Fibroblast of lung (primary cell): ENCODE results near the gene DLG2. TPM values are rescaled to one million over a fixed set of nuclear protein-coding genes. Genes with fewer than 3 reads are reported as not detected.

Source experiments
- DNase-seq, 2 donors: peaks; one replicate each; pipeline versions ENCODE4 v3.0.0 to v3.0.0-alpha.2; 2010; ENCODE audit warnings: low read depth in 2 of 2
- H2AFZ ChIP-seq: 2 replicates; pipeline ENCODE4 v1.5.1; 2012; ENCODE audit warnings: low read length, control low read depth, inconsistent platforms
- H3K27ac ChIP-seq: 2 replicates; pipeline ENCODE4 v1.5.1; 2011; ENCODE audit warnings: low read length, control low read depth; ENCODE audit not compliant: insufficient read depth
- H3K27me3 ChIP-seq: 2 replicates; pipeline ENCODE4 v1.5.1; 2011; ENCODE audit warnings: mild to moderate bottlenecking, low read length; ENCODE audit not compliant: control insufficient read depth, insufficient read depth
- H3K36me3 ChIP-seq: 2 replicates; pipeline ENCODE4 v1.5.1; 2011; ENCODE audit warnings: low read length; ENCODE audit not compliant: control insufficient read depth, insufficient read depth
- H3K4me1 ChIP-seq: 2 replicates; pipeline ENCODE4 v1.5.1; 2011; ENCODE audit warnings: low read length; ENCODE audit not compliant: control insufficient read depth, insufficient read depth; ENCODE audit errors: extremely low read depth
- H3K4me2 ChIP-seq: 2 replicates; pipeline ENCODE4 v1.5.1; 2011; ENCODE audit warnings: low read length, control low read depth; ENCODE audit not compliant: insufficient read depth; ENCODE audit errors: extremely low read depth
- H3K4me3 ChIP-seq, 4 experiments: fragments of 200-600 bp in 1 of 4; sonication (generic) in 1 of 4; replicated peaks in 1 of 4; 2 replicates each; pipeline ENCODE4 v1.5.1; 2011 to 2016; ENCODE audit warnings: low read length in 4 of 4, low read depth in 3 of 4, mild to moderate bottlenecking in 3 of 4, control low read depth in 2 of 4, inconsistent platforms in 1 of 4, mixed read lengths in 1 of 4; ENCODE audit not compliant: insufficient read depth in 1 of 4; ENCODE audit errors: control extremely low read depth in 1 of 4
- H3K79me2 ChIP-seq: 2 replicates; pipeline ENCODE4 v1.5.1; 2012; ENCODE audit warnings: mild to moderate bottlenecking, low read length, inconsistent platforms; ENCODE audit not compliant: control insufficient read depth, insufficient read depth
- H3K9ac ChIP-seq: 2 replicates; pipeline ENCODE4 v1.5.1; 2011; ENCODE audit warnings: mild to moderate bottlenecking, low read length, control low read depth; ENCODE audit not compliant: insufficient read depth
- H3K9me3 ChIP-seq: 2 replicates; pipeline ENCODE4 v1.5.1; 2012; ENCODE audit warnings: low read depth, low read length; ENCODE audit not compliant: control insufficient read depth, insufficient read depth
- H4K20me1 ChIP-seq: 2 replicates; pipeline ENCODE4 v1.5.1; 2011; ENCODE audit warnings: low read length; ENCODE audit not compliant: control insufficient read depth, insufficient read depth; ENCODE audit errors: extremely low read depth
- EZH2 ChIP-seq: IDR thresholded peaks from 2 replicates; pipeline ENCODE4 v1.5.1; 2012; ENCODE audit warnings: low read length, control low read depth, mild to moderate bottlenecking; ENCODE audit errors: missing control alignments
- polyA plus RNA-seq, 2 donors: library from polyadenylated mRNA; depleted of rRNA in 1 of 2; stranded (reverse) in 1 of 2; unstranded in 1 of 2; fragments of >200 nt; gene quantifications; 2 replicates each; pipeline ENCODE4 v1.2.1, GENCODE V29; 2011 to 2012; ENCODE audit warnings: missing spikeins in 1 of 2
- total RNA-seq: library from RNA; depleted of rRNA; stranded (reverse); fragments of >200 nt; gene quantifications from 2 replicates; pipeline ENCODE4 v1.2.1, GENCODE V29; 2014
- TF ChIP-seq, protein P1 (sequence below), 2 donors: IDR thresholded peaks in 1 of 2; conservative IDR thresholded peaks in 1 of 2; 1 replicate in 1 of 2; 2 replicates in 1 of 2; pipeline ENCODE4 v1.5.1; 2011 to 2012; ENCODE audit warnings: low read length in 2 of 2, control low read depth in 1 of 2, inconsistent platforms in 1 of 2, low read depth in 1 of 2, mild to moderate bottlenecking in 1 of 2

The DLG2 gene
- total and polyA plus RNA-seq, 2 donors (not counting 1 experiment from before 2014, with no cell fraction given) = 0.77 to 2.3 TPM

- Histone ChIP-seq H3K79me2 (no peaks in the 10 kb centered on the region), H3K27ac (no peak overlapping the region), H2AFZ (no peak overlapping the region), H3K4me2 (no peak overlapping the region), H3K9ac (no peak overlapping the region), H3K4me3 (no peak overlapping the region), H3K4me1 (no peaks in the 10 kb centered on the region), H3K27me3 (no peaks in the 10 kb centered on the region), H4K20me1 (no peaks in the 10 kb centered on the region), H3K9me3 (no peaks in the 10 kb centered on the region), H3K36me3 (no peaks in the 10 kb centered on the region)
- TF ChIP-seq, protein P1, sequence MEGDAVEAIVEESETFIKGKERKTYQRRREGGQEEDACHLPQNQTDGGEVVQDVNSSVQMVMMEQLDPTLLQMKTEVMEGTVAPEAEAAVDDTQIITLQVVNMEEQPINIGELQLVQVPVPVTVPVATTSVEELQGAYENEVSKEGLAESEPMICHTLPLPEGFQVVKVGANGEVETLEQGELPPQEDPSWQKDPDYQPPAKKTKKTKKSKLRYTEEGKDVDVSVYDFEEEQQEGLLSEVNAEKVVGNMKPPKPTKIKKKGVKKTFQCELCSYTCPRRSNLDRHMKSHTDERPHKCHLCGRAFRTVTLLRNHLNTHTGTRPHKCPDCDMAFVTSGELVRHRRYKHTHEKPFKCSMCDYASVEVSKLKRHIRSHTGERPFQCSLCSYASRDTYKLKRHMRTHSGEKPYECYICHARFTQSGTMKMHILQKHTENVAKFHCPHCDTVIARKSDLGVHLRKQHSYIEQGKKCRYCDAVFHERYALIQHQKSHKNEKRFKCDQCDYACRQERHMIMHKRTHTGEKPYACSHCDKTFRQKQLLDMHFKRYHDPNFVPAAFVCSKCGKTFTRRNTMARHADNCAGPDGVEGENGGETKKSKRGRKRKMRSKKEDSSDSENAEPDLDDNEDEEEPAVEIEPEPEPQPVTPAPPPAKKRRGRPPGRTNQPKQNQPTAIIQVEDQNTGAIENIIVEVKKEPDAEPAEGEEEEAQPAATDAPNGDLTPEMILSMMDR (conservative IDR thresholded peaks at IDR 0.05 in 1 of 2, IDR thresholded peaks at IDR 0.05 in 1 of 2; ENCODE audit: low read depth in 1 of 2, low read length in 2 of 2) = no peak
- TF ChIP-seq EZH2 = no peak
- DNase-seq = no peak
Observed at GRCh38 chr11:83871054-83871453, 1756.1 kb downstream of the DLG2 start.

- Histone ChIP-seq H3K36me3 (no peaks in the 10 kb centered on the region), H3K4me3 (no peak overlapping the region), H3K27me3 (no peaks in the 10 kb centered on the region), H3K27ac (no peak overlapping the region), H4K20me1 (no peaks in the 10 kb centered on the region), H3K9ac (no peak overlapping the region), H3K9me3 (no peaks in the 10 kb centered on the region), H3K4me1 (no peaks in the 10 kb centered on the region), H3K4me2 (no peak overlapping the region), H2AFZ (no peak overlapping the region), H3K79me2 (no peaks in the 10 kb centered on the region)
- no peak for DNase-seq
- no peak for TF ChIP-seq EZH2
- TF ChIP-seq, protein P1 (conservative IDR thresholded peaks at IDR 0.05 in 1 of 2, IDR thresholded peaks at IDR 0.05 in 1 of 2; ENCODE audit: low read depth in 1 of 2, low read length in 2 of 2) = no peak
Observed at GRCh38 chr11:83866655-83867054, 1760.5 kb downstream of the DLG2 start.

- Histone ChIP-seq H3K9me3 (no peaks in the 10 kb centered on the region), H3K4me1 (no peaks in the 10 kb centered on the region), H3K36me3 (no peaks in the 10 kb centered on the region), H3K27ac (no peak overlapping the region), H3K9ac (no peak overlapping the region), H3K79me2 (no peaks in the 10 kb centered on the region), H2AFZ (no peak overlapping the region), H4K20me1 (no peaks in the 10 kb centered on the region), H3K27me3 (no peaks in the 10 kb centered on the region), H3K4me2 (no peak overlapping the region), H3K4me3 (no peak overlapping the region)
- no peak for TF ChIP-seq EZH2
- TF ChIP-seq, protein P1 (conservative IDR thresholded peaks at IDR 0.05 in 1 of 2, IDR thresholded peaks at IDR 0.05 in 1 of 2; ENCODE audit: low read depth in 1 of 2, low read length in 2 of 2) = no peak
- peak; percentile 23 to 88 for DNase-seq
Observed at GRCh38 chr11:83865636-83866461, 1761.3 kb downstream of the DLG2 start.
